GM12878 (cell line): ENCODE measurements around the gene MGRN1. TPM values are rescaled to one million over a fixed set of nuclear protein-coding genes. Genes with fewer than 3 reads are reported as not detected.

ENCODE experiments used
- ATAC-seq: fragments of 200-7000 bp; cut with Tn5 transposase; 3 replicates; pipeline ENCODE4 v1.9.1; 2020; ENCODE audit warnings: mild to moderate bottlenecking, moderate library complexity
- BruUV-seq: library from RNA; stranded (reverse); fragments of 400-500 nt; replicated peaks from 2 replicates; lab custom pipeline; 2021; lab: Mats Ljungman, UMichigan
- CTCF ChIA-PET: fragments of 300-600 bp; sonication (Branson Sonifier 250); formaldehyde crosslinking; extraction: SDS; loops from one replicate; lab custom pipeline; 2021; ENCODE audit warnings: inconsistent platforms; lab: Yijun Ruan, JAX
- POLR2A ChIA-PET: fragments of 350-600 bp; formaldehyde crosslinking; extraction: SDS; loops from one replicate; lab custom pipeline; 2021; ENCODE audit warnings: inconsistent platforms; lab: Charles Lee
- RAD21 ChIA-PET: fragments of 300-600 bp; sonication (Branson Sonifier 250); formaldehyde crosslinking; loops from one replicate; lab custom pipeline; 2023; ENCODE audit warnings: antibody characterized with exemption; ENCODE audit not compliant: unreplicated experiment; lab: Charles Lee
- SMC1A ChIA-PET: fragments of 300-600 bp; sonication (Branson Sonifier 250); formaldehyde crosslinking; loops from one replicate; lab custom pipeline; 2023; ENCODE audit not compliant: unreplicated experiment, uncharacterized antibody; lab: Charles Lee
- DNase-seq: peaks from one replicate; pipeline ENCODE4 v3.0.0-alpha.2; 2011; ENCODE audit warnings: low read depth, low spot score
- FAIRE-seq: peaks from 3 replicates; lab custom pipeline; 2011; peaks lifted over from hg19 to GRCh38; lab: Jason Lieb, UNC
- H2AFZ ChIP-seq: 2 replicates; pipeline ENCODE4 v1.6.0; 2011; ENCODE audit warnings: low read depth, low read length, control low read depth; ENCODE audit not compliant: control insufficient read depth
- H3K27ac ChIP-seq: 2 replicates; pipeline ENCODE4 v1.5.1; 2011; ENCODE audit warnings: control low read depth; ENCODE audit not compliant: control insufficient read depth, insufficient read depth
- H3K27me3 ChIP-seq, 2 experiments: replicated peaks in 1 of 2; 2 replicates each; pipeline versions ENCODE4 v1.6.0 to v1.6.1; 2011; ENCODE audit warnings: low read length in 1 of 2; ENCODE audit not compliant: control insufficient read depth in 2 of 2, insufficient read depth in 2 of 2
- H3K36me3 ChIP-seq, 2 experiments: 2 replicates each; pipeline ENCODE4 v1.5.1; 2011; ENCODE audit warnings: low read length in 1 of 2; ENCODE audit not compliant: control insufficient read depth in 2 of 2, insufficient read depth in 2 of 2
- H3K4me1 ChIP-seq: 2 replicates; pipeline ENCODE4 v1.6.1; 2011; ENCODE audit warnings: mild to moderate bottlenecking, low read length, moderate library complexity, mixed read lengths; ENCODE audit not compliant: control insufficient read depth, insufficient read depth
- H3K4me2 ChIP-seq: 2 replicates; pipeline ENCODE4 v1.6.0; 2011; ENCODE audit warnings: control low read depth; ENCODE audit not compliant: control insufficient read depth, insufficient read depth
- H3K4me3 ChIP-seq: fragments of 200-600 bp; sonication (generic); 2 replicates; pipeline ENCODE4 v1.5.1; 2016
- H3K79me2 ChIP-seq: 2 replicates; pipeline ENCODE4 v1.6.0; 2011; ENCODE audit warnings: low read length; ENCODE audit not compliant: control insufficient read depth, insufficient read depth
- H3K9ac ChIP-seq: 2 replicates; pipeline ENCODE4 v1.8.0; 2011; ENCODE audit warnings: low read length, control low read depth, mixed read lengths; ENCODE audit not compliant: control insufficient read depth, insufficient read depth
- H3K9me3 ChIP-seq: replicated peaks from 3 replicates; pipeline ENCODE4 v1.5.1; 2011; ENCODE audit warnings: mild to moderate bottlenecking, low read length; ENCODE audit not compliant: control insufficient read depth, insufficient read depth
- H4K20me1 ChIP-seq: 2 replicates; pipeline ENCODE4 v1.6.0; 2011; ENCODE audit not compliant: control insufficient read depth, insufficient read depth
- CREB1 ChIP-seq: IDR thresholded peaks from 2 replicates; pipeline ENCODE4 v1.6.1; 2012; ENCODE audit warnings: low read depth, mild to moderate bottlenecking, inconsistent platforms
- POU2F2 ChIP-seq: IDR thresholded peaks from 3 replicates; pipeline ENCODE4 v1.6.1; 2011; ENCODE audit warnings: low read depth, mild to moderate bottlenecking, low read length, borderline replicate concordance
- ZNF384 ChIP-seq: IDR thresholded peaks from 2 replicates; pipeline ENCODE4 v1.6.1; 2012; ENCODE audit warnings: low read depth, mild to moderate bottlenecking, low read length, improper control_type of control experiment, borderline replicate concordance
- WGBS: methylation state at CpG from one replicate; pipeline ENCODE4 v1.1.6; 2016; ENCODE audit warnings: low lambda C conversion rate; ENCODE audit not compliant: insufficient replicate concordance, insufficient coverage; ENCODE audit errors: missing lambda C conversion rate; 5-methylcytosine and 5-hydroxymethylcytosine counted together
- in situ Hi-C: fragments of 300-500 bp; cut with MboI; formaldehyde crosslinking; loops from 9 replicates; pipeline ENCODE4 v1.14.3; 2018; ENCODE audit warnings: mixed read lengths
- intact Hi-C: fragments of 100-400 bp; cut with micrococcal nuclease; formaldehyde crosslinking; loops from one replicate; pipeline ENCODE4 v1.14.2; 2022; ENCODE audit not compliant: unreplicated experiment
- polyA plus RNA-seq, 11 experiments: library from polyadenylated mRNA; depleted of rRNA in 4 of 11; unstranded in 6 of 11; stranded (reverse) in 5 of 11; fragments of >200 nt; fragmentation: Nextera tagmentation in 4 of 11; fragmentation: Illumina TruSeq in 1 of 11; extraction: Ambion mirVana in 4 of 11; extraction: Trizol in 1 of 11; gene quantifications; 1 replicate in 1 of 11; 2 replicates in 10 of 11; pipeline versions ENCODE4 v1.2.1 to v1.2.3, GENCODE V29; 2011 to 2016; ENCODE audit warnings: inconsistent platforms in 2 of 11, missing spikeins in 2 of 11, low read depth in 1 of 11
- total RNA-seq, 4 experiments: library from RNA; depleted of rRNA in 3 of 4; stranded (reverse); fragments of >200 nt in 3 of 4; fragmentation: Illumina TruSeq in 1 of 4; extraction: Trizol in 1 of 4; gene quantifications; 2 replicates each; pipeline versions ENCODE4 v1.2.1 to v1.2.3, GENCODE V29; 2013 to 2021
- TF ChIP-seq, protein P1 (sequence below): IDR thresholded peaks from 2 replicates; pipeline ENCODE4 v1.6.1; 2012; ENCODE audit warnings: low read depth, low read length, improper control_type of control experiment
- TF ChIP-seq, protein P2 (sequence below): fragments of 150-350 bp; IDR thresholded peaks from 2 replicates; pipeline ENCODE4 v1.6.1; 2014; ENCODE audit warnings: mild to moderate bottlenecking, low read depth, low read length

Gene MGRN1
- total and polyA plus RNA-seq, 10 of the 15 experiments (the other 5 are each of a cell fraction or from before 2014, with no cell fraction given), result 0.35 to 86.7 (median 14.6) TPM

DNA sequence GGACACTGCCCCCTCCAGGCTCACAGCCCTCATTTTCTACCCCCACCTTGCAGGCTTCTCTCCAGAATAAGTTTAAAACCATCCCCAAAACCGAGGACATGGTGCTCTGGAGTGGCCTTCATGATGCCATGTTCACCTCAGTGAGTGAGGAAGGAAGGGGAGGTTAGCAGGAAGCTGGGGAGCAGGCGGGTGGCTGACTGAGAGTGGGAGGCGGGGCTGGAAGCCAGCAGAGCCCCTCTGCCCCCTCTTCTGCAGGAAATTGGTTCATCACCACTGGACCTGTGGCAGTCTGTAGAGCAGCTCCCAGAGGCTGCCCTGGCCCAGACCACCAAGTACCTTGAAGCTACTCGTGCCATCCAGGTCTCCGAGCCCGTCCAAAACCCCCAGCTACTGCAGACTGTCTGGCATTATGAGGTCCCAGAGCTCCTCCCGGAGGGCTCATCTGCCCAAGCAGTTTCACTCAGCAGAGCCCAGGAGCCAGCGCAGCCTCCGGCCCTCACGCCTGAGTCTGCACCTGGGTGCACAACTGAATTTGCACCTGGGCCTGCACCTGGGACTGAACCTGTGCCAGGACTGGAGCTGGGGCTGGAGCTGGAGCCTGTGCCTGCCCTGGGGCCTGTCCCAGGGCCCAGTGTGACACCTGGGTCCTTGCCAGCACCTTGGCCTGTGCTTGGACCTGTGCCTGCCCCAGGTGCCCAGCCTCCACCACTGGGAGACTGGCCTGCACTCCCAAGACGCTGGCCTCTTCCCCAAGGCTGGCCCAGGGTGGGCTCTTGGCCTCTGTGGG is 49.5 kb upstream of the MGRN1 start:
- FAIRE-seq, result no peak
- ChIA-PET POLR2A (interaction anchor here (0.7 kb wide), 1 partner anchor 69 kb away, joined by 3 read pairs; no protein-coding TSS in a partner anchor), RAD21 (no interaction called here), CTCF (interaction anchor here (0.8 to 2.2 kb wide), 4 partner anchors 11 to 321 kb away, joined by 3 to 6 read pairs (median 3); no protein-coding TSS in a partner anchor), SMC1A (no interaction called here)
- H3K4me2 ChIP-seq, result no peak overlapping the region
- no peak for ATAC-seq
- no peaks in the 10 kb centered on the region for H3K79me2 ChIP-seq
- H3K27me3 ChIP-seq, result no peaks in the 10 kb centered on the region; a peak in 1 of 4 replicates
- no peaks in the 10 kb centered on the region for H3K36me3 ChIP-seq
- in situ Hi-C loops, result no loop called here
- H2AFZ ChIP-seq, result no peak overlapping the region
- no peak overlapping the region for H3K9ac ChIP-seq
- TF ChIP-seq, protein P1, sequence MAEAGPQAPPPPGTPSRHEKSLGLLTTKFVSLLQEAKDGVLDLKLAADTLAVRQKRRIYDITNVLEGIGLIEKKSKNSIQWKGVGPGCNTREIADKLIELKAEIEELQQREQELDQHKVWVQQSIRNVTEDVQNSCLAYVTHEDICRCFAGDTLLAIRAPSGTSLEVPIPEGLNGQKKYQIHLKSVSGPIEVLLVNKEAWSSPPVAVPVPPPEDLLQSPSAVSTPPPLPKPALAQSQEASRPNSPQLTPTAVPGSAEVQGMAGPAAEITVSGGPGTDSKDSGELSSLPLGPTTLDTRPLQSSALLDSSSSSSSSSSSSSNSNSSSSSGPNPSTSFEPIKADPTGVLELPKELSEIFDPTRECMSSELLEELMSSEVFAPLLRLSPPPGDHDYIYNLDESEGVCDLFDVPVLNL, result no peak
- TF ChIP-seq, protein P2, sequence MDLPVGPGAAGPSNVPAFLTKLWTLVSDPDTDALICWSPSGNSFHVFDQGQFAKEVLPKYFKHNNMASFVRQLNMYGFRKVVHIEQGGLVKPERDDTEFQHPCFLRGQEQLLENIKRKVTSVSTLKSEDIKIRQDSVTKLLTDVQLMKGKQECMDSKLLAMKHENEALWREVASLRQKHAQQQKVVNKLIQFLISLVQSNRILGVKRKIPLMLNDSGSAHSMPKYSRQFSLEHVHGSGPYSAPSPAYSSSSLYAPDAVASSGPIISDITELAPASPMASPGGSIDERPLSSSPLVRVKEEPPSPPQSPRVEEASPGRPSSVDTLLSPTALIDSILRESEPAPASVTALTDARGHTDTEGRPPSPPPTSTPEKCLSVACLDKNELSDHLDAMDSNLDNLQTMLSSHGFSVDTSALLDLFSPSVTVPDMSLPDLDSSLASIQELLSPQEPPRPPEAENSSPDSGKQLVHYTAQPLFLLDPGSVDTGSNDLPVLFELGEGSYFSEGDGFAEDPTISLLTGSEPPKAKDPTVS, result no peak
- TF ChIP-seq POU2F2 (no peak), ZNF384 (no peak), CREB1 (no peak)
- intact Hi-C loops, result no loop called here
- H3K9me3 ChIP-seq, result no peaks in the 10 kb centered on the region
- H3K27ac ChIP-seq, result no peak overlapping the region
- H4K20me1 ChIP-seq, result no peaks in the 10 kb centered on the region
- WGBS, result 31% methylated on average over 11 of the region's 11 CpGs
- H3K4me1 ChIP-seq, result no peaks in the 10 kb centered on the region
- no TSS peak for BruUV-seq
- no peak overlapping the region for H3K4me3 ChIP-seq
- no peak for DNase-seq
